Adrenal gland (tissue), 12 donors: ENCODE data around the gene RRAD. TPM values are rescaled to one million over a fixed set of nuclear protein-coding genes. Genes with fewer than 3 reads are reported as not detected.

Source experiments
- DNase-seq, 7 donors: peaks; one replicate each; pipeline ENCODE4 v3.0.0-alpha.2; 2019 to 2020
- H3K27ac ChIP-seq, 5 donors: fragments of 200-600 bp; sonication (generic) in 4 of 5; 1 replicate in 3 of 5; 2 replicates in 2 of 5; pipeline versions ENCODE4 v1.5.1 to v1.8.0; 2016 to 2020; ENCODE audit warnings: mild to moderate bottlenecking in 1 of 5
- H3K27me3 ChIP-seq: fragments of 200-600 bp; 2 replicates; pipeline ENCODE4 v1.8.0; 2021
- H3K36me3 ChIP-seq, 2 donors: fragments of 200-600 bp; replicated peaks in 1 of 2; 1 replicate in 1 of 2; 2 replicates in 1 of 2; pipeline versions ENCODE4 v1.5.1 to v1.8.0; 2018 to 2022
- H3K4me1 ChIP-seq, 2 donors: fragments of 200-600 bp; replicated peaks in 1 of 2; 1 replicate in 1 of 2; 2 replicates in 1 of 2; pipeline versions ENCODE4 v1.5.1 to v1.8.0; 2018 to 2021
- H3K4me3 ChIP-seq, 4 donors: fragments of 200-600 bp; sonication (generic) in 3 of 4; one replicate each; pipeline ENCODE4 v1.5.1; 2016 to 2018
- H3K9me3 ChIP-seq, 3 donors: fragments of 200-600 bp; sonication (generic) in 1 of 3; replicated peaks in 1 of 3; 1 replicate in 2 of 3; 2 replicates in 1 of 3; pipeline versions ENCODE4 v1.5.1 to v1.8.0; 2016 to 2021
- CTCF ChIP-seq, 6 experiments: fragments of 450-650 bp in 4 of 6; fragments of 200-600 bp in 2 of 6; sonication (generic) in 1 of 6; IDR thresholded peaks; 1 replicate in 5 of 6; 2 replicates in 1 of 6; pipeline versions ENCODE4 v1.5.1 to v1.8.0; 2016 to 2021; ENCODE audit warnings: antibody characterized with exemption in 6 of 6, mild to moderate bottlenecking in 2 of 6, moderate library complexity in 1 of 6
- POLR2A ChIP-seq, 2 donors: fragments of 450-650 bp; IDR thresholded peaks; one replicate each; pipeline ENCODE4 v1.6.1; 2017; ENCODE audit warnings: antibody characterized with exemption in 2 of 2, mild to moderate bottlenecking in 2 of 2, moderate library complexity in 1 of 2
- WGBS, 4 donors: extraction: QIAGEN DNeasy Blood & Tissue Kit in 2 of 4; methylation state at CpG; one replicate each; pipeline versions ENCODE4 v1.1.5 to v1.1.7; 2013 to 2017; 5-methylcytosine and 5-hydroxymethylcytosine counted together
- intact Hi-C, 2 donors: fragments of 100-400 bp; cut with DNase I; formaldehyde crosslinking; loops; one replicate each; pipeline versions ENCODE4 v1.14.1 to v1.15.0; 2022 to 2023
- polyA plus RNA-seq, 3 donors: library from polyadenylated mRNA; stranded (reverse); fragments of 200-250 nt in 2 of 3; fragments of 350-450 nt in 1 of 3; fragmentation: Illumina TruSeq in 1 of 3; extraction: RNeasy Lipid Tissue Mini Kit (QIAGEN cat#74804) in 1 of 3; gene quantifications; one replicate each; pipeline ENCODE4 v1.2.3, GENCODE V29; 2013 to 2014
- total RNA-seq, 9 donors: library from RNA; depleted of rRNA in 4 of 9; stranded (reverse); fragments of >200 nt in 4 of 9; fragments of 120-200 nt in 1 of 9; fragmentation: NEBNext Ultra II Directional in 1 of 9; extraction: Animal tissue kit (Norgen Biotek cat#: 25700) in 1 of 9; gene quantifications; one replicate each; pipeline versions ENCODE4 v1.1.0 to v1.2.4, GENCODE V29; 2013 to 2023
- donor health status: healthy with polysubstance abuse.
- donor health status: Bipolar disorder and iron deficiency.
- donor health status: DM: yes; HTN: yes; CAD: no.
- donor health status: DM: no; HTN: no; CAD: no.
- donor health status: DM: no; HTN: no; CAD: no.
- donor health status: DM: yes; HTN: yes; CAD: no.

The RRAD gene
- total and polyA plus RNA-seq, 12 donors = 0.22 to 52.5 (median 13.0) TPM

GRCh38 chr16:66881560-66881959 is 43.8 kb downstream of the RRAD start:
- Histone ChIP-seq H3K9me3 (no peaks in the 10 kb centered on the region), H3K27me3 (no peaks in the 10 kb centered on the region), H3K4me1 (peaks cover 13 to 14% of the 10 kb centered on the region in 2 donors), H3K4me3 (peak overlapping the region in 1 of 4 donors; percentile 22), H3K36me3 (peaks cover 0 to 17% of the 10 kb centered on the region in 2 donors), H3K27ac (no peak overlapping the region)
- TF ChIP-seq POLR2A (IDR thresholded peaks at IDR 0.05) (no peak), CTCF (IDR thresholded peaks at IDR 0.05) (no peak)
- no peak for DNase-seq
- intact Hi-C loops = no loop called here
- 77 to 92% (median 85%) methylated on average over 2 of the region's 2 CpGs for WGBS, 4 donors

GRCh38 chr16:66881014-66881417 is 44.3 kb downstream of the RRAD start:
- TF ChIP-seq POLR2A (IDR thresholded peaks at IDR 0.05) (no peak), CTCF (IDR thresholded peaks at IDR 0.05) (no peak)

DNA sequence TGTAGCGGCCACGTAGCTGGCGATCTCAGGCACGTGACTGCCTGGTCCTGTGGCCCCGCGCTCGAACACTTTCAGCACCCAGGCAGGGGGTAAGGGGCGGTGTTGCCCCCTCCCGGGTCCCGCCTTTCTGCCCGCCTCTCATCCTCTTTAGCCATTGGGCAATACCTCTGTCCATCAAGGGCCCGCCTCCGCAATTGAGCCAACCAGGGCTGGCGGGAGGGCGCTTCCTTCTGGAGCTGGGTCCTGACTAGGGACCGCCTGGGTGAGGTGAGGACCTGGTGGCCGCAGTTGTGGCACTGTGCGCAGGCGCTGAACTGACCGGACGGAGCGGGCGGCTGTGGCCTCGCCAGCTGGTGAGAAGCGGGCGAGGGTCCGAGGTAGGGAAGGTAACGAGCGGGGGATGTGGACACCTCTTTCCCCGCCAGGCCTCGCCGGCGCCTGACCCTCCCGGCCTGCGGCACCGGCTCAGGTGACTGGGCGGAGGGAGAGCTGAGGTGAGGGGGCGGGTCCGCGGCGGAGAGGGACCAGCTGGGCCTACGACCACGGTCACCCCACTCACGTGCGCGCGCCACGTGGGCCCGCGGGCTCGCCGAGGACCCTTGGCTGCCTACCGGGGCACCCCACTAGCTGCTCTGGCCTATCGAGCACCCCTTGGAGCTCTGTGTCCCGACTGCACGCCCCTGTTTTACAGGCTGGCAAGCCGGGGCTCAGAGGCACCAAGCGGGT is 44.9 kb downstream of the RRAD start, which contains the start of gene PDP2:
PDP2 (plus strand) TSS at position 228 of the 726 bp plus-strand sequence. CDS start 3,770 bp downstream, outside the sequence.
- H3K4me3 ChIP-seq = peak within 1 kb of the TSS; percentile 52 to 73 (median 62)
- WGBS, 4 donors = 0% methylated on average over 5 to 58 of the region's 58 CpGs

More at GRCh38 chr16:66881014-66881417, 44.3 kb downstream of the RRAD start:
- 0 to 5% (median 2%) methylated on average over 5 to 23 of the region's 23 CpGs for WGBS, 4 donors
- H3K27ac ChIP-seq = peak overlapping the region in 3 of 5 donors; percentile 10 to 78 (median 46)
- intact Hi-C loops = no loop called here
- peaks cover 0 to 17% of the 10 kb centered on the region in 2 donors for H3K36me3 ChIP-seq
- H3K4me3 ChIP-seq = peak overlapping the region; percentile 52 to 73 (median 62)
- DNase-seq = peak in 2 of 7 donors; percentile 32 to 33
- no peaks in the 10 kb centered on the region for H3K9me3 ChIP-seq
- H3K4me1 ChIP-seq = peaks cover 13 to 14% of the 10 kb centered on the region in 2 donors
- H3K27me3 ChIP-seq = no peaks in the 10 kb centered on the region

More for the DNA sequence above, 44.9 kb downstream of the RRAD start, which contains the start of gene PDP2:
- intact Hi-C loops = no loop called here
- Histone ChIP-seq H3K27ac (peak within 1 kb of the TSS in 3 of 5 donors; percentile 10 to 78 (median 46)), H3K4me1 (peaks cover 13 to 14% of the 10 kb centered on the region in 2 donors), H3K27me3 (no peaks in the 10 kb centered on the region), H3K36me3 (peaks cover 0 to 15% of the 10 kb centered on the region in 2 donors), H3K9me3 (no peaks in the 10 kb centered on the region)
- peak in 1 of 2 donors; percentile 76 for TF ChIP-seq POLR2A (IDR thresholded peaks at IDR 0.05)
- no peak for TF ChIP-seq CTCF (IDR thresholded peaks at IDR 0.05)
- DNase-seq = peak; percentile 96 to 98 (median 97)
